Fibroblast of the aortic adventitia (primary cell): ENCODE data around the gene ABCG2. TPM values are rescaled to one million over a fixed set of nuclear protein-coding genes. Genes with fewer than 3 reads are reported as not detected.

Source experiments
- small RNA-seq: library from RNA; depleted of rRNA; stranded (forward); fragments of <200 nt; gene quantifications from one replicate; pipeline ENCODE3, GENCODE V24; 2012
- total RNA-seq: library from RNA; depleted of rRNA; stranded (reverse); fragments of >200 nt; gene quantifications from 2 replicates; pipeline ENCODE4 v1.2.3, GENCODE V29; 2012; ENCODE audit warnings: low replicate concordance

ABCG2 gene
- total RNA-seq, 1 donor: 7.0 TPM

Small RNA genes lying within 50 kb of the gene (small RNA-seq; reads per million reads assigned to genes)
- not detected for gene RNU6-818P
- not detected for gene RNU6ATAC31P

Other genes starting within 250 kb of the ABCG2 start
- 0.72 and 11.9 TPM in 2 replicates for gene SPP1, start 182.9 kb downstream of the ABCG2 start, total RNA-seq
- gene PKD2, start 151.0 kb downstream of the ABCG2 start, total RNA-seq: 66.6 and 197 TPM in 2 replicates
- gene PPM1K, start 125.9 kb upstream of the ABCG2 start, total RNA-seq: 11.1 and 144 TPM in 2 replicates
- gene HERC6, start 220.2 kb upstream of the ABCG2 start, total RNA-seq: 4.9 and 14.0 TPM in 2 replicates